PFSK-1 (cell line): ENCODE measurements around the gene SRPK1.

Experiments used
- FOXP2 ChIP-seq: optimal IDR thresholded peaks from 2 replicates; pipeline ENCODE3; 2011; ENCODE audit warnings: borderline replicate concordance, control low read depth, inconsistent platforms; ENCODE audit not compliant: insufficient read depth; ENCODE audit errors: extremely low read length, extremely low read depth
- POLR2AphosphoS5 ChIP-seq: IDR thresholded peaks from 2 replicates; pipeline ENCODE4 v1.6.1; 2012; ENCODE audit warnings: low read depth, mild to moderate bottlenecking, control low read depth, low read length, moderate library complexity
- REST ChIP-seq, 2 experiments: IDR thresholded peaks; 2 replicates each; pipeline versions ENCODE4 v1.6.1 to v1.8.0; 2011 to 2012; ENCODE audit warnings: low read depth in 2 of 2, low read length in 2 of 2, control low read depth in 1 of 2, inconsistent platforms in 1 of 2, mild to moderate bottlenecking in 1 of 2, moderate library complexity in 1 of 2; ENCODE audit not compliant: insufficient read depth in 1 of 2
- SIN3A ChIP-seq: IDR thresholded peaks from 2 replicates; pipeline ENCODE4 v1.6.1; 2012; ENCODE audit warnings: mild to moderate bottlenecking, low read length, moderate library complexity, borderline replicate concordance; ENCODE audit not compliant: insufficient read depth
- TAF1 ChIP-seq: IDR thresholded peaks from 2 replicates; pipeline ENCODE4 v1.6.1; 2012; ENCODE audit warnings: low read length, control low read depth, borderline replicate concordance; ENCODE audit not compliant: insufficient read depth

Gene SRPK1

GRCh38 chr6:35788423-35788982 is 132.4 kb downstream of the SRPK1 start:
- no peak for TF ChIP-seq FOXP2
- TF ChIP-seq REST (IDR thresholded peaks at IDR 0.05; ENCODE audit: insufficient read depth in 1 of 2, low read depth in 2 of 2, low read length in 2 of 2), result no peak
- no peak for TF ChIP-seq SIN3A
- TF ChIP-seq POLR2AphosphoS5, result no peak
- no peak for TF ChIP-seq TAF1

DNA sequence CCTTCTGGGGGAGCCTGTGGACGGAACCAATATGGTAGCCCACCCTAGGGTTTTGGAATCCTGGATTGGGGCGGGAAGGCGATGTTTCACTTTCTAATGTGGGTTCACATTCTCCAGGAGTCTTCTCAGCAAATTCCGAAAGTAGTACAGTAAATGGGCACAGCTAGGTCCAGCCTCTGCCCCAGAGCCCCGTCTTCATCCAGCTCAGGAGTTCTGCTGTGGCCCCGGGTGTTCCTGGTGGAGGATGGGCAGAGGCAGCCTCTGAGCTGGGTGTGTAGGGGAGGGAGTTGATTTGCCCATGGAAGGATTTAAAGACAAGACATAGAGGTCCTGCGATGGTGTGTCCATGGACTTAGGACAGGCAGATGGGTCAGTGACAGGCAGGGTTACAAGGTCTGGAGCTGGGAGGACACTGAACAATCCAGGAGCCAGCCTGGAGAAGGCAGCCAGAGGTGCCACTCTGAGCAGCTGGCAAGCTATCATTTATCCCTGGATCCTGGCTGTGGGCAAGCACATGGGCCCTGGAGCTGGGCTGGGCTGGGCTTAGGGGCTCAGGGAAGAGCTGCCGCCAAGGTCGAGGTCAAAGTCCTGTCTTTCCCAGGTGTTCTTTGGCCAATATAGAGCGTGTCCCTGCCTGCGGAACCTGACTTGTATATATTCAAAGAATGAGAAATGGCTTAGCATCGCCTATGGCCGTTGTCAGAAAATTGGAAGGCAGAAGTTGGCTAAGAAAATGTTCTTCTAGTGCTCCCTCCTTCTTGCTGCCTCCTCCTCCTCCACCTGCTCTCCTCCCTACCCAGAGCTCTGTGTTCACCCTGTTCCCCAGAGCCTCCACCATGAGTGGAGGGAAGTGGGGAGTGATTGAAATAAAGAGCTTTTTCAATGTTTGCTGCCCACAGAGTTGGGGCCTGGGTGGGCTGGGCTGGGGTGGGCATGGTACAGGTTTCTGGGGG is 133.4 kb downstream of the SRPK1 start:
- TF ChIP-seq POLR2AphosphoS5, result no peak
- TF ChIP-seq TAF1, result no peak
- no peak for TF ChIP-seq SIN3A
- no peak for TF ChIP-seq REST (IDR thresholded peaks at IDR 0.05; ENCODE audit: insufficient read depth in 1 of 2, low read depth in 2 of 2, low read length in 2 of 2)
- TF ChIP-seq FOXP2, result no peak

- no peak for TF ChIP-seq SIN3A
- TF ChIP-seq REST (IDR thresholded peaks at IDR 0.05; ENCODE audit: insufficient read depth in 1 of 2, low read depth in 2 of 2, low read length in 2 of 2), result no peak
- TF ChIP-seq FOXP2, result no peak
- TF ChIP-seq TAF1, result no peak
Measured at GRCh38 chr6:35786810-35787209, 134.1 kb downstream of the SRPK1 start.

DNA sequence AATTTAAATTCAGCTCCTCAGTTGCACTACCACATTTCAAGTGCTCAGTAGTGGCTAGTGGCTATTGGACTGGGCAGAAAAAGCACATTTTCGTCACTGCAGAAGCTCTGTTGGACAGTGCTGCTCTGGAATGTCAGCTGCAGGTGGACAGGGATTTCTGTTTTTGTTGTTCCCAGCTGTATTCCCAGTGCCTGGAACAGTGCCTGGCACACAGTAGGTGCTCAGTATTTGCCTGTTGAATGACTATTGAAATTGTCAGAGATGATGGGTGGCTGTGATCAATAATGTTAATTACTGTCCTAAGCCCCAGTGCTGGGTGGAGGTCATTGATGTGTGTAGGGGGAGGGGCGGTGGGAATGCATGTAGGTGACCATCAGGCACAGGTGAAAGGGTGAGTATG is 134.6 kb downstream of the SRPK1 start:
- TF ChIP-seq SIN3A, result no peak
- TF ChIP-seq TAF1, result no peak
- no peak for TF ChIP-seq POLR2AphosphoS5
- no peak for TF ChIP-seq REST (IDR thresholded peaks at IDR 0.05; ENCODE audit: insufficient read depth in 1 of 2, low read depth in 2 of 2, low read length in 2 of 2)
- TF ChIP-seq FOXP2, result no peak

DNA sequence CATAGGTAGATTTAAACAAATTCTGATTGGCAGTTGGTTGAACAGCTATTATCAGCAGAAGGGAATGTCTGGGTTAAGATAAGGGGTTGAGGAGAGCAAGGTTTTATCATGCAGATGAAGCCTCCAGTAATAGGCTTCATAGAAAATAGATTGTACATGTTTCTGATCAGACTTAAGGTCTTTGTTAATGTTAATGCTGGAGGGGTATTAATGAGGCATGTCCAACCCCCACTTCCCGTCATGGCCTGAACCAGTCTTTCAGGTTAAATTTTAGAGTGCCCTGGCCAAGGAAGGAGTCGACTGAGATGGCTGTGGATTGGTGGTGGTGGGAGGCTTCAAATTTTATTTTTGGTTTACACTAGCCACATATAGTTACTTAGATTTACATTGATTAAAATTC is 136.7 kb downstream of the SRPK1 start:
- TF ChIP-seq FOXP2 (no peak), REST (IDR thresholded peaks at IDR 0.05; ENCODE audit: insufficient read depth in 1 of 2, low read depth in 2 of 2, low read length in 2 of 2) (no peak), POLR2AphosphoS5 (no peak), SIN3A (no peak), TAF1 (no peak)
